Stimulated activated CD4-positive, alpha-beta T cell treated with anti-CD3 and anti-CD28 coated beads, Interleukin-1b, Interleukin-23, amount 100 ng/mL, for 48 hours (primary cell): ENCODE measurements around the gene LONP1.

Experiments
- DNase-seq: peaks from one replicate; pipeline ENCODE4 v3.0.0-alpha.2; 2020

LONP1 gene

DNA sequence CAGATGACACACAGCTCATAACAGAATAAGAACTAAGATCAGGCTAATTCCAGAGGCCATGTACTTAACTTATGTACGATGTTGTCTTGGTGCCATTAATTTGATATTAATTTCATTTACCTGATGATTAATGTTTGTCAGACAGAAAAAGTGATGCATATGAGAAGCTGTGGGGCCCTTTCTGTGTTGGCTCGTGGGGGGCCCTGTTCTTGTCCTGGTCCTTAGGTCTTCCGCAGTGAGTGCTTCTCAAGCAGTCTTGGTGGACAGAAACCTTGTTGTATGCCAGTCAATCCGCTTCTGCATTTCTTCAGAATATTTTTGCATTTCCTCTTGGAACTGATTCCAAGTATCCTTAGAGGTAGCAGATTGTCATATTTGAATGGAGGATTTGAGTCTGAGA, 76.9 kb downstream of the LONP1 start:
- DNase-seq, result no peak

GRCh38 chr19:5642204-5642603, 77.7 kb downstream of the LONP1 start:
- no peak for DNase-seq
